Glutamatergic neuron (in vitro differentiated cells): Measurements from ENCODE around the gene ADCY4. TPM values are rescaled to one million over a fixed set of nuclear protein-coding genes. Genes with fewer than 3 reads are reported as not detected.
"Not testable (repeated sequence)": the region's sequence is repeated elsewhere in the genome, so short reads cannot be mapped to it uniquely, and the experiment has no call there.

Experiments
- DNase-seq: peaks from one replicate; pipeline ENCODE4 v3.0.0; 2022
- H3K27ac Mint-ChIP-seq: one replicate; pipeline ENCODE4 v1.8.0; 2020; ENCODE audit warnings: mild to moderate bottlenecking, mixed read lengths, inconsistent platforms; ENCODE audit not compliant: unreplicated experiment
- H3K27me3 Mint-ChIP-seq: one replicate; pipeline ENCODE4 v1.8.0; 2020; ENCODE audit warnings: mild to moderate bottlenecking, moderate library complexity, mixed read lengths, inconsistent platforms; ENCODE audit not compliant: unreplicated experiment
- H3K36me3 Mint-ChIP-seq: one replicate; pipeline ENCODE4 v1.8.0; 2020; ENCODE audit warnings: mild to moderate bottlenecking, mixed read lengths, inconsistent platforms; ENCODE audit not compliant: unreplicated experiment
- H3K4me1 Mint-ChIP-seq: one replicate; pipeline ENCODE4 v1.8.0; 2020; ENCODE audit warnings: mild to moderate bottlenecking, low read depth, mixed read lengths, inconsistent platforms; ENCODE audit not compliant: unreplicated experiment
- H3K4me3 Mint-ChIP-seq: one replicate; pipeline ENCODE4 v1.8.0; 2020; ENCODE audit warnings: mild to moderate bottlenecking, mixed read lengths, inconsistent platforms; ENCODE audit not compliant: unreplicated experiment
- H3K9me3 Mint-ChIP-seq: one replicate; pipeline ENCODE4 v1.8.0; 2020; ENCODE audit warnings: mild to moderate bottlenecking, moderate library complexity, mixed read lengths, inconsistent platforms; ENCODE audit not compliant: unreplicated experiment
- CTCF ChIP-seq: fragments of 200-600 bp; sonication (generic); IDR thresholded peaks from one replicate; pipeline ENCODE4 v1.5.0; 2021; ENCODE audit not compliant: partially characterized antibody, unreplicated experiment
- total RNA-seq: library from RNA; stranded (reverse); fragmentation: NEBNext Ultra II Directional; extraction: Animal tissue kit (Norgen Biotek cat#: 25700); gene quantifications from one replicate; pipeline ENCODE4 v1.2.1, GENCODE V29; 2021; ENCODE audit not compliant: unreplicated experiment

The ADCY4 gene
- total RNA-seq, 1 donor from 2014 or later = not detected

GRCh38 chr14:24377126-24377525, 42.3 kb upstream of the ADCY4 start:
- H3K9me3 Mint-ChIP-seq = peaks cover 3% of the 10 kb centered on the region
- peaks cover 19% of the 10 kb centered on the region for H3K4me1 Mint-ChIP-seq
- DNase-seq = no peak
- no peak overlapping the region for H3K27ac Mint-ChIP-seq
- TF ChIP-seq CTCF = no peak
- peaks cover 5% of the 10 kb centered on the region for H3K27me3 Mint-ChIP-seq
- H3K36me3 Mint-ChIP-seq = no peaks in the 10 kb centered on the region
- no peak overlapping the region for H3K4me3 Mint-ChIP-seq

DNA sequence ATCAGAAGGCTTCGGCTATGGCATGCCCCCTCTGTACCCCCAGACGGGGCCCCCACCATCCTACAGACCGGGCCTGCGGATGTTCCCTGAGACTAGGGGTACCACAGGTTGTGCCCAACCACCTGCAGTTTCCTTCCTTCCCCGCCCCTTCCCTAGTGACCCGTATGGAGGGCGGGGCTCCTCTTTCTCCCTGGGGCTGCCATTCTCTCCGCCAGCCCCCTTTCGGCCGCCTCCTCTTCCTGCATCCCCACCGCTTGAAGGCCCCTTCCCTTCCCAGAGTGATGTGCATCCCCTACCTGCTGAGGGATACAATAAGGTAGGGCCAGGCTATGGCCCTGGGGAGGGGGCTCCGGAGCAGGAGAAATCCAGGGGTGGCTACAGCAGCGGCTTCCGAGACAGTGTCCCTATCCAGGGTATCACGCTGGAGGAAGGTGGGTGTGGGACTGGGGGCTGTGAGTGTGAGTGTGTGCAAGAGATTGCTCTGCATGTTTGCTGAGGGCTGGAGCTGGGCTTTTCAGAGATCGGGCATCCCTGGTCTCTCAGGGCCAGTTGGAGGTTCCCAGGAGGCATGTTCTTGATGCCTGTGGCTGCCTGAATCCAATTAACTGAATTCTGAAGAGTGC, 41.7 kb upstream of the ADCY4 start:
- peaks cover 1% of the 10 kb centered on the region for H3K9me3 Mint-ChIP-seq
- H3K27ac Mint-ChIP-seq = no peak overlapping the region
- peak overlapping the region; percentile 20 for H3K4me3 Mint-ChIP-seq
- peaks cover 15% of the 10 kb centered on the region for H3K4me1 Mint-ChIP-seq
- peaks cover 5% of the 10 kb centered on the region for H3K27me3 Mint-ChIP-seq
- DNase-seq = peak; percentile 37
- H3K36me3 Mint-ChIP-seq = no peaks in the 10 kb centered on the region
- peak; percentile 12 for TF ChIP-seq CTCF

GRCh38 chr14:24372701-24373416, 38.0 kb upstream of the ADCY4 start:
- no peaks in the 10 kb centered on the region for H3K36me3 Mint-ChIP-seq
- H3K27ac Mint-ChIP-seq = peak overlapping the region; percentile 64
- peak; percentile 31 for DNase-seq

GRCh38 chr14:24371605-24372004, 36.7 kb upstream of the ADCY4 start:
- not testable (repeated sequence) for DNase-seq, H3K27me3 Mint-ChIP-seq, H3K9me3 Mint-ChIP-seq, H3K27ac Mint-ChIP-seq, H3K4me3 Mint-ChIP-seq, H3K36me3 Mint-ChIP-seq, H3K4me1 Mint-ChIP-seq

More at GRCh38 chr14:24372701-24373416, 38.0 kb upstream of the ADCY4 start:
- peaks cover 5% of the 10 kb centered on the region for H3K27me3 Mint-ChIP-seq
- peaks cover 3% of the 10 kb centered on the region for H3K9me3 Mint-ChIP-seq
- H3K4me1 Mint-ChIP-seq = peaks cover 13% of the 10 kb centered on the region
- H3K4me3 Mint-ChIP-seq = no peak overlapping the region
- TF ChIP-seq CTCF = no peak

DNA sequence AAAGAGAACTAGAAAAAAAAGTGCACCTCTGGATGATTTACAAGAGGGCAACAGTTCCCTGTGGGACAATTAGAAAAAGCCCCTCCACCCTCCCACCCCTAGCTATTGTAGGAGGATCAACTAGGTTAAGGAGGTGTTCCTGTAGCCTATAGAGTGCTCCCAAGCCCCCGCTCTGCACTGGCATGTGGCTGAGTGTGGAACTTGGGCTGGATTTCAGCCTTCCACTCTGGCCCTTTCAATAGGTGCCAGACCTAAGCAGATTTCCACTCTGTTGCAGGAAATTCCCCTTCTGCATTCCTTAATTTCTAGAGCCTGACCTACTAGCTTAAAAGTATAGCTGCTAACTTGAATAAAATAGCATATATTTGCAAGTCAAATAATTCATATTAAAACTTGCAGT, 35.9 kb upstream of the ADCY4 start:
- H3K27me3 Mint-ChIP-seq = peaks cover 5% of the 10 kb centered on the region
- peaks cover 8% of the 10 kb centered on the region for H3K9me3 Mint-ChIP-seq
- no peak for TF ChIP-seq CTCF
- DNase-seq = no peak
- no peak overlapping the region for H3K4me3 Mint-ChIP-seq
- no peaks in the 10 kb centered on the region for H3K36me3 Mint-ChIP-seq
- H3K4me1 Mint-ChIP-seq = peaks cover 7% of the 10 kb centered on the region
- H3K27ac Mint-ChIP-seq = no peak overlapping the region
